CD4-positive, alpha-beta T cell treated with Interleukin-10 for 1 hour (primary cell): ENCODE results near the gene G2E3.
"Not testable (repeated sequence)": the region's sequence is repeated elsewhere in the genome, so short reads cannot be mapped to it uniquely, and the experiment has no call there.

Source experiments
- DNase-seq: peaks from one replicate; pipeline ENCODE4 v3.0.0-alpha.2; 2020

Gene G2E3, protein sequence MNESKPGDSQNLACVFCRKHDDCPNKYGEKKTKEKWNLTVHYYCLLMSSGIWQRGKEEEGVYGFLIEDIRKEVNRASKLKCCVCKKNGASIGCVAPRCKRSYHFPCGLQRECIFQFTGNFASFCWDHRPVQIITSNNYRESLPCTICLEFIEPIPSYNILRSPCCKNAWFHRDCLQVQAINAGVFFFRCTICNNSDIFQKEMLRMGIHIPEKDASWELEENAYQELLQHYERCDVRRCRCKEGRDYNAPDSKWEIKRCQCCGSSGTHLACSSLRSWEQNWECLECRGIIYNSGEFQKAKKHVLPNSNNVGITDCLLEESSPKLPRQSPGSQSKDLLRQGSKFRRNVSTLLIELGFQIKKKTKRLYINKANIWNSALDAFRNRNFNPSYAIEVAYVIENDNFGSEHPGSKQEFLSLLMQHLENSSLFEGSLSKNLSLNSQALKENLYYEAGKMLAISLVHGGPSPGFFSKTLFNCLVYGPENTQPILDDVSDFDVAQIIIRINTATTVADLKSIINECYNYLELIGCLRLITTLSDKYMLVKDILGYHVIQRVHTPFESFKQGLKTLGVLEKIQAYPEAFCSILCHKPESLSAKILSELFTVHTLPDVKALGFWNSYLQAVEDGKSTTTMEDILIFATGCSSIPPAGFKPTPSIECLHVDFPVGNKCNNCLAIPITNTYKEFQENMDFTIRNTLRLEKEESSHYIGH

DNA sequence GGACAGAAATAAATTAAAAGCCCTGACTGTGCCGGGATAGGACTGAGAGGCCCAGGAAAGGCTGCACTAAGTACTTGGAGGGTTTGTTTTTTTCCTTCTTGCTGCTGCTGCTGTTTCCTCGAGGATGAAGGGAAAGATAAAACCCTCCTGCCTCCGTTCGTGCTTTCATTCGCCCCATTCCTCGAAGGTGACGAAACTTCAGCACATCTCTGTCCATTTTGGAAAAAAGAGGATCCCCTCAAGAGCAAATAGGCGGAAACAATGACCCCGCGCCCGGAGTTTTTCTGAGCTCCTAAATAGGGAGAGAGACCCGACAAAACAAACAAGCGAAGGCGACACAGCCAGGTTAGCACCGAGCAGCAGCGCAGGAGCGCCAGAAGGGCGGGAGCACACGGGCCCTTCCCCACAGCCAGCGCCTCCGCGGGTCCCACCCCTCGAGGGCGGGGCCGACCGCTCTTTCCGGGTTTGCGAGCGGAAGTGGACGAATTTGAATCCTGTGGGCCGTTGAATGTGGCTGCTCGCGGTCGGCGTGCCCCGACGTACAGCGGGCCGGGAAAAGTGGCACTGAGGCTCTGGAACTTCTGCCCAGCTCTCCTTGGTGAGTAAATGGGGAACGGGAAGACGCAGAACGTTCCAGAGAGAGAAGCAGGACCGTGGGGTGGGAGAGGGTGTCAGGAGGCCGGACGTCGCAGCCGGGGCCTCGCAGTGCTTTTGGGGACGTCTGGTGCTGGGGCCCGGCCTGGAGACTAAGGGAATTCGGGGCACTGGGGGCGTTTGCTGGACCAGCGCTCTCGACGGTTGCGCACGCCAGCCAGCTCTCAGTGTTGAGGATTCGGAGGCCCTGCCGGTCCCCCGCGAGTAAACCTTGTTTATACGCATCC is at the start of gene G2E3:
Gene G2E3 (plus strand): TSS at position 484 of the 881 bp plus-strand sequence. CDS start 21,922 bp downstream, outside the sequence.
- peak; percentile 87 for DNase-seq

DNA sequence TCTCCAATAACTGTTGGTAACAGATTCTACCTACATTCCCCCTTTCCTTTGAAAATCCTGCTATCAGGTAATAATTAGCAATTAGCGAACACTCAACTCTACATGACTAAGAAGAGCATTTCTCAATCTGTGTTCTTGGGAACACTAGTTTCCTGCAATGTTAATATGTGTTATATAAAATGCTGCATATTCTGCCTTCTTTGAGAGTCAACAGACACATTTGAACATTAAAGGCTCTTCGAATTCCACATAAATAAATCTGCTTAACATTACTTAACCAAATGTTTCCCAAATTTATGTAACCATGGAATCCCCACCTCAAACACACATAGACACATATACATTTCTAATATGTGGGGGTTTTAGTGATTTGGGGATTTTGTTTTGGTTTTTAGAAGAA is 41.2 kb upstream of the G2E3 start:
- DNase-seq: no peak

DNA sequence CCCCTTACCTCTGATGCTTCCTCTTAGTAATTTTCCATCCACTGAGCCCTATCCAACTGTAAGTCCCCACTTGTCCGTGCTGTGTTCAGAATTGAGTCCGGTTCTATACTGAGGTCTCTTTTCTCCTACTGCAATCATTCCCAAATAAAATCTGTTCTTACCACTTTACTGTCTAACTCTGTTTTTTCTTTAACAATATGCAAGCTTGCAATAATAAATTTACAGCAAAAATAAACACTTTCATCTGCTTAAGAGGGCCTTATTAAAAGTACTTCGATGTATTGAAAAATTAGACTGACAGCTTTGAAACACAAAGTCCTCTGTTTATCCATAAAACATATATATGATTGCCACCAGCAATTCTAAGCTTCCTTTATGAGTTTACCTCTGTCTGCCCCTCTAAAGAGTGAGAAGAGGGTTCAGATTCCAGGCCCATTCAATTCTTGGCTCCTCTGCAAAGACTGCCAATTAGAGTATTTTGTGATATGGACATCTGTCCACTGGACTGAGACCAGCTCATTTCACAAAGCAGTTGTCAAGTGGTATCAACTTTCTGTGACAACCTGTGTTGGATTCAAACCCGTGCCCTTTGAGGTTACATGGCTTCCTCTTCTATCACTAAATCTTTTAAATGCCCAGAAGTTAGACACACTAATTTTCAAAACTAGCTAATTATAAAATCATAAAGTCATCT is 39.9 kb upstream of the G2E3 start:
- no peak for DNase-seq

DNA sequence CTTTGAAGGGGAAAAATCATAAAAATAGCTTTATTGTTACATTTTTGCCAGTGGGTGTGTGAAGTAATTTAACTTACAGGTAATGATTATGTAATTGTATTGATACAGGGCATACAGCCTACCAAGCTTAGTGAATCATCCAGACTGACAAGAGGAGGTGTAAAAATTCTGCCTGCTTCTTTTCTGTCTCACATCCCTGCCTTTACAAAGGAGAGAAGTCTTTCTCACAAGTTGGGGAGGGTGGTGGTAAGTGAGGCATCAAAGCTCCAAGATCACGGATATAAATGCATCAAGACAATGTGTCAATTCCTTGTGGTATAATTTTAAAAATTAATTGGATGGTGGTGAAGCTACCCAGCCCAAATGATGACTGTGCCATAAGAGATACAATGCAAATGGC is 39.0 kb upstream of the G2E3 start:
- no peak for DNase-seq

DNA sequence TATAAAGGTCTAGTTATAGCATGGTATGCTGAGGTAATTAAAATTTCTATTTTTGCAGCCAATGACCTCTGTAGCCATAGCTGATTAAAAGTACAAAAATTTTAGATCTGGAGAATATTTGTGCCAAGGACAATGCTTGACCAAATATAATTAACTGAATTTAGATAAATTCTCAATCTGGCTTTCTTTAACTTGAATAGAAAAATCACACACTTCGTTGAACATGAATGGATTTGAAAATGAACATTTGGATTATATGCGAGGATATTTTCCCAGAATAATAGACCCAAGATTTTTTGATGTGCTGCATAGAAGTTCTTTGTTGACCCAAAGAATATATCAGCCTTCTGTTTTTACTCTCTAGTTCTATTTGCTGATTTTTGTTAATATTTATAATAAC is 38.4 kb upstream of the G2E3 start:
- DNase-seq: no peak

DNA sequence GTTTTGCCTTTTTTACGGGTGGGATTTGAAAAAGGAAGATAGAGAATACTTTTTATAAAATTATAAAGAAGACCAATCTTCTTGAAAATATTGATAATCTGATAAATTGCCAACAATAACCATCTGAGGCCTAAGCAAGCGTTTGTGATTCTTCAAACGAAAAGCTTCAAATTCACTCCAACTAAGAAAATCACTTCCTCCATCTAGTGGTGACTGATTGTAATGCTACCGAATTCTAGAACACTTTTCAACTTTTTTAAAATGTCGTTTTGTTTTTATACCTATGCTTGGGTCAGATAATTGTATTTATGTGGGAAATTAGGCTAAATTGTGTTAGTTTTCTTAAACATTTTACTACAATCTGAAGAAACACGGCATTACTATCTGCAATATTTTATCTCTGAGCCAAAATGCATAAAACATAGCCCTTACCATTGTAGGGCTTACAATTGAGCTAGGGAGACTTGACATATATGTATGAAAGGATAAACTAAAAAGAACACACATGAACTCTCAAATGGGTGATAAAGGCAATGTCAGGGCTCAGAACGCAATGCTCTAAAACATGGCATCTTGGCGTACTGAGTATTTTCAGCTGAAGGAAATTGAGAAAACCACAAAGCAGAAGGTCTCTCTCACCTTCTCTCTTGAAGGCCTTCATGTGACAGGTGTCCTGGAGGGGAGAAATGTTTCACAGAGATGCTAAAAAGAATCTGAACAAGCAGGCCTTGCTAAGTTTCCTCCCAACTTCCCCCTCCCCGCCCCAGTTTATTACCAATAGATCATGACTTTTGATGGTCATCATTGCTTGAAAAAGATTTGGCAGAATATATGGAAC is 36.8 kb upstream of the G2E3 start:
- DNase-seq: peak; percentile 55

DNA sequence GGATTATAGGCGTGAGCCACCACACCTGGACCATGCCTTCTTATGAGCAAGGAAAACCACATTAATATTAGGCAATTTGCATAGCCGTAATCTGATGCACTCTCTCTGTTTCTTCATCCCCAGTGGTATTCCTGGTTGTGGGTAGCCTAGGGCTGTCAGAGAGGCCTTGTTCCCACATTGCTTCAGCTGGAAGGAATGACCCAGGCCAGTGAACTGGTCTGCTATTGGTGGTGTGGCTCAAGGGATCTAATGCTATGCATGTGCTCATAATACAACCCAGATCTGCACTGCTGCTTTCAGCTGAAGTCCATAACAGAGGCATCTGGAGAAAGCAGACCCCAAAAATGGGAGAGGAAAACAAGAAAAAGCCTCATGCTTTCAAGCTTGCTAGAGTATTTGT is 33.1 kb upstream of the G2E3 start:
- DNase-seq: no peak

DNA sequence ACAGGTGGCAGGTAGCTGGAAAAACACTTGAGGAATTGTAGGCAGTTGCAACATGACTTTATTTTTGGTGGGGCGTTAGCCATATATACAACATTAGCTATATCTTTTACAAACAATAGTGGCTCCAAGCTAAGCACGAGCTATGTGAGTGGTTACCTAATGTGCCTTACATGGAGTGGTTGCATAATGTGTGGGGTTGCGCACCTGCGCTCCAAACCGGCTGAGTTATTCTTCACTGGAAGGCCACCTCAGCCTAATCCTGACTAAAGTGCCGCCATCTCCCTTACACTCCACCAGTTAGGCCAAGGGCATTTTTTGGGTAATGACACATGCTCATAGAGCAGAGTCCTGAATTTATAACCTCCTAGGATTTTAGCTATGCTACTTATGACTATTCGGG is 31.8 kb upstream of the G2E3 start:
- DNase-seq: no peak

DNA sequence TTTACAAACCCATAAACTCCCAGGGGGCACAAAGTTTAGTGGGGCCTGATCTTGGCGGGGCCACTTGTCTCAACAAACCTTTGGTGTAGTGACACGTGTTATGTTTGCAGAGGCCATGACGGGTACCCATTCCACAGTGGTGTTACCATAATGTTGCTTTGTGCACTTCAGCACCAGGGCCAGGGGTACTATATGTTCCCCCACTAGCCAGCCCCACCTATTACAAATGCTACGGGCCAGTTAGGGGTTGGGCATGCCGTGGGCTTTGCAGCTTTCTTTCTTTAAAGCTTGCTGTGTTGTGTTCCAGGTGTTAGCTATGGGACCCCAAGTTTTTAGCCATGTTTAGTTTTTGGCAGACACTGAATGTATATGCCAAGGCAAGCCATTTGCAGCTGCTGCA is 30.8 kb upstream of the G2E3 start:
- no peak for DNase-seq

DNA sequence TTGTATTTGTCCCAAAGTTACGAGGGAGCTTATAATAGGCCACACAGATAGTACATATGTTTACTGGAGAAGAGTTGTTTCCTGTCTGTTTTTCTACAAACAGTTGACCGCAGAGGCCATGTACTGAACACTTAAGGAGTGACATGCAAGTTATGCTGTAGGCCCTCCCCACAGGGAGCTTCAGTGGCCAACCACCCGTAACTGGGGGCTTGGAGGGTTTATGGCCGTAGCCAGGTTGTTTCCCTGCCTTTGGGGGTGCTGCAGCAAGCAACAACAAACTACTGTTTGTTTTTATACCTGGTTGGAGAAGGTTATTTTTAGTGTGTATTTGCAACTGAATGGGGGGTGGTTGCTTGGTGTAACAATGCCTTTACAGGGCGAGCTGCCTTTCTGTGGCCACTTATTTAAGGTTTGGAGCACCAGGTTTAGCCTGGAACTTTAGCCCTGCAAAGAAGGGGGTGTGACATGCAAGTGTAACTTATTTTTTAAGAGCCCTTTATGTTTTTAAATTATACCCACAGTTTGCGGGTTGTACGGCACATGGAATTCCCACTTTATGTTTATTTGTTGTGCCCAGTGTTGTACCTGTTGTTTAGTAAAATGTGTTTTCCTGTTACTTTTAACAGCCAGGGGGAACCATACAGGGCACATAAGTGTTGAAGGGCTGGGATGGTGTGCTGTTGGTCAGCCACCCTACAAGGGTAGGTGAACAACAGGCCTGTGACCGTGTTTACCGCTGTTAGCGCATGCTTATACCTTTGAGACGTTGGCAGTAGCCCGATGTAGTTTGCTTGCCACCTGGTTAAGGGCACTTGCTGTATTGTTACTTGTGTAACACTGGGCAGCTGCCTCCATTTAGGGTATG is 29.9 kb upstream of the G2E3 start:
- no peak for DNase-seq

DNA sequence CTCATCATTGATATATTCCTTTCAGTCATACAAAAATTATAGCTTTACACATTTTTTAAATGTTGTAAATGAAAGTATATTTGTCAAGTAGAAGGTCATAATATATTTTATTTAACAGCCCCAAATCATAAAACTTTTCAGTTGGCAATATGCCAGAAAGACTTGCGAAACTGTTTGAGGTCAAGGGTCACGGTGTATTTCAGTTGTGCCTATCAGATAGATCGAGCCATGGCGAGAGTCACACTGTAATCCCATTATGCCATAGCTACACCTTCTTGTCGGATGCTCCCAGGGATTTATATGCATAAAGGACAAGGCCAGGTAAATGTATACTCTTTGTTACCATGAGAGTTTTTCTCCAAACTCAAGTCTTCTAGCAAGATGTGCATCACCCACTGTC is 26.7 kb upstream of the G2E3 start:
- DNase-seq: no peak

DNA sequence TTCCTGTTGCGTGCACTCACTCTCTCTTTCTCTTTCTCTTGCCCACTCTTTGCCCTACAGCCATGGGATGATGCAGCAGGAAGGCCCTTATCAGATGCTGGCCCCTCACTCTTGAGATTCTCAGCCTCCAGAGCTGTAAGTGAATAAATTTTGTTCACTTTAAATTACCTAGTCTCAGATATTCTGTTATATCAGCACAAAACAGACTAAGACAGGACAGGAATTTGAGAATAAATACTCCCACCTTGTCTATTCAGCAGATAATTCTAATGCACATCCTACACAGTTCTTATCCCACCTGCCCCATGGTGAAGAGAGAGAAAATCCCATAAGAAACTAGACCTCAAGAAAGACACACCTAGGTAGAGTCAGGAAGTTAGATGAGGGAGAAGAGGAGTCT is 25.8 kb upstream of the G2E3 start:
- DNase-seq: no peak

DNA sequence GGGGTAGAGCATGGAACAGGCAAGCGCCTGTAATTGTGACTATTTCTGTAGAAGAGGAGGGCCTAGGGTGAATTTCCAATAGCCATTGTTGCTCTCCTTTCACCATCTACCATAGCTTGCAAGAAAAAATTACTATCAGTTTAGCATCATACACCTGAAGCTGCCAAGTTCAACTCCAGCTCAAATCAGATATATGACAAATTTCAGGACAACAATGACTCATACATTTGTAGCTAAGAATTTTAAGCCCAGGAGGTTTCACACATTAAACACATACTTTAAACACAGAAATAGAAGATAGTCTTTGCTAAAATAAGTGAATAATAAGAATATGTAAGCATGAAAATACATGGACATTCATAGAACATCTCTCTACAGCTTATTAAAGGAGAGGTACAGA is 17.6 kb upstream of the G2E3 start:
- no peak for DNase-seq

DNA sequence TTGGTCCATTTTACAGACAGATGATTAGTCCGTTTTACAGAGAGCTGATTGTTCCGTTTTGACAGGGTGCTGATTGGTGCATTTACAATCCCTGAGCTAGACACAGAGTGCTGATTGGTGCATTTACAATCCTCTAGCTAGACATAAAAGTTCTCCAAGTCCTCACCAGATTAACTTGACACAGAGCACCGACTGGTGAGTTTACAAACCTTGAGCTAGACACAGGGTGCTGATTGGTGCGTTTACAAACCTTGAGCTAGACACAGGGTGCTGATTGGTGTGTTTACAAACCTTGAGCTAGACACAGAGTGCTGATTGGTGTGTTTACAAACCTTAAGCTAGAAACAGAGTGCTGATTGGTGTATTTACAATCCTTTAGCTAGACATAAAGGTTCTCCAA is 12.2 kb upstream of the G2E3 start:
- not testable (repeated sequence) for DNase-seq

DNA sequence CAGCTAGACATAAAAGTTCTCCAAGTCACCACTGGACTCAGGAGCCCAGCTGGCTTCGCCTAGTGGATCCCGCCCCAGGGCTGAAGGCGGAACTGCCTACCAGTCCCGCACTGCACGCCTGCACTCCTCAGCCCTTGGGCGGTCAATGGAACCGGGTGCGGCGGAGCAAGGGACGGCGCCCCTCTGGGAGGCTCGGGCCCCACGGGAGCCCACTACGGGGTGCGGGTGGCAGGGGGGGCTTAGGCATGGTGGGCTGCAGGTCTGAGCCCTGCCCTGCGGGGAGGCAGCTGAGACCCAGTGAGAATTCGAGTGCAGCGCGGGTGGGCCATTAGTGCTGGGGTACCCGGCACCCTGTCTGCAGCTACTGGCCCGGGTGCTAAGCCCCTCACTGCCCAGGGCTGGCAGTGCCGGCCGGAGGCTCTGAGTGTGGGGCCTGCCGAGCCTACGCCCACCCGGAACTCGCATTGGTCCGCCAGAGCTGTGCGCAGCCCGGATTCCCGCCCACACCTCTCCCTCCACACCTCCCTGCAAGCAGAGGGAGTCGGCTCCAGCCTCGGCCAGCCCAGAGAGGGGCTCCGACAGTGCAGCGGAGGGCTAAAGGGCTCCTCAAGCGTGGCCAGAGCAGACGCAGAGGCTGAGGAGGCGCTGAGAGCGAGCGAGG is 11.4 kb upstream of the G2E3 start:
- no peak for DNase-seq

DNA sequence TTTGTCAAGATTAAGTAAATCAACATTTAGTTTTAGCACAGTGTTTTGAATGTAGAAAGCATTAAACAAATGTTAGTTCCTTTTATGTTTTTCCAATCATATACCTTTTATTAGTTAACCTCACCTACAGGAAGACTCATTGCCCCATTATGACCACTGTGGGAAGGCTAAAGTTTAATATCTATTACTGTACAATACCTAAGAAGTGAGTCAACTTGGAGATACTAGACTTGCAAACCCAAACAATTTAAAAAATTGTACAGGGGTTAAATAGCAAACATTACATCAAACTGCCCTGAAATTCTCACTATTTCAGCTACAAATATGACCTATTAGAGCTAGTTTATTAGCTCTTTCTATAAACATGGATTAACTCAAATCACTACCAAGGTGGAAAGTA is 8.6 kb upstream of the G2E3 start:
- DNase-seq: no peak

DNA sequence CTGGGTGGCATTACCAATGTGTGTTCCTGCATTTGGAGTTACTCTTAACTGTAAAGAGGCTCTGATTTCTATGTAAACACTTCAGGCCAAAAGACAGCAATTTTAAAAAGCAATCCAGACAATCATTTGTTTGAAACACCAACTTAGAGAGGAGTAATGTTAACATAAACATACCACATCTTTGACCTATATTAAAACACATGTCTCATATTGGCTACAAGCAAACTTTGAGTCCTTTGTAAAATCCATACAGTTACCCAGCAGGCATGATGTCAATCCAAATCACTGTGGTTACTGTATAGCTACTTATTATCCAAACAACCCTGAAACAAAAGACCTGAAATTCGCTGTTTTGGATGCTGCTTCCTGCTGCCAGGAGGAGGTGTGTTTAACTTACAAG is 7.5 kb upstream of the G2E3 start:
- DNase-seq: no peak

DNA sequence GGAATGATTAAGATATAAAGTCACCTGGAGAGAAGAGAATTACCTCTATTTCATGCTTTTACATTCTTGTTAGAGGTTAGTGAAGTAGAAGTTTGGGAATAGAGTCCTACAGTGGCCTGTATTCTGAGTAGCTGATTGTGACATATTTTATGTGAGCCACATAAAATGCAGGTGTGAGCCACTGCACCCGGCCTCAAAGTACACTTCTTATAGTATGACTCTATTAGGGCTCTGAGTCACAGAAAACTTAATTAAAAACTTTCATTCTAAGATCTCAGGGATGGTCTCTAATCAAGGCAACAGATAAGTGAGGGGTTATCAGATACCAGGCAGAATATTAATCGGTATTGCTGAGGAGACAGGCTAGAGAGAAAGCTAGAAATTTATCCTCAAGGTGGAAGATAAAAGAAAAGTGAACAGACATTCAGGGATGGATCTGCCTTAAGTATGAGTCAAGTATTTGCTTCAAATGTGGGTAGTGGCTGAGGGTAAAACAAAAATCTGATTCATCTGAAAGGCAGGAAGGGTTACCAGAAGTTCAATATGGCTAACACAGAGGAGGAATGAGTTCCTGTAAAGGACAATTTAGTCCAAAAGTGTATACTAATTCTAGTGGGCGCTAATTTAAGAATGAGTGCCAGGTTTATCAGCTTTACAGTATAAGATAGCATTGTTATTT is 5.5 kb upstream of the G2E3 start:
- no peak for DNase-seq

DNA sequence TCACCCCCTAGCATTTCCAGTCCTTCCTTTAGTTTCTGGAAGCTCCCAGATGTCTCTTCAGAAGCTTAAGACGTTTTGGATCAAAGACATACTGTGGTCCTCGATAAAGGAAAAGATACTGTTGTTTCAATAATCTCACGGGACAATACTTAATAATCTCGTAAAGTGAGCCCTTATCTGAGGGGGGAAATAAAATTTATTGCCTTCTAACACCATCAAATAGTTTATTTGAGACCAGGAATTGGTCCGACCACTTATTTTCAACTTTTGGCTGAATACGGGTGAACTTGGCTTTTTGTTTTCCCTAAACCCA is 640 bp upstream of the G2E3 start:
- no peak for DNase-seq

DNA sequence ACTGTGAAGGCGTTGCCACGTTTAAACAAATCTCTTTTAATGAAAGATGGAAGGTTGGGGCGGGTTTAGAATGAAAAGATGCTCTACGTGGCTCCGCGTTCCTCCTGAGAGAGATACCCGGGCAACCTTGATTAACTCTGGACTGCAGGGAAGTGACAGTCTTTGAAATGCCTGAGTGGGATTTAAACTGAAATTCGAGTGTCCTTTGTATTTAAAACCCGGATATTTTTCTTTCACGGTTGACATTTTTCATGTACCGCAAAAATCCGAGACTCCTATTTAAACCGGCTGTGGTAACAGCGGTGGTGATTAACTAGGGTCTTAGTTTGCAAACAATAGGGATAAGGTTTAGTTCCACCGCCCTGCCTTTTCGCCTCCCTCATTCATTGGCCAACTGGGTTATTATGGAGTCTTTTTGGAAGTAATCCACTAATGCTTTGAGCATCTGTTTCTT is 707 bp downstream of the G2E3 start:
- peak; percentile 3 for DNase-seq
